H1 (cell line): Measurements from ENCODE around the gene RUNX1. TPM values are rescaled to one million over a fixed set of nuclear protein-coding genes. Genes with fewer than 3 reads are reported as not detected.

ENCODE experiments used
- CTCF ChIA-PET: fragments of 300-600 bp; sonication (Branson Sonifier 250); formaldehyde crosslinking; loops from one replicate; lab custom pipeline; 2021; ENCODE audit not compliant: partially characterized antibody; lab: Charles Lee
- POLR2A ChIA-PET: fragments of 300-600 bp; sonication (Branson Sonifier 250); formaldehyde crosslinking; loops from one replicate; lab custom pipeline; 2021; ENCODE audit warnings: inconsistent platforms; ENCODE audit not compliant: partially characterized antibody; lab: Charles Lee
- DNase-seq, 2 experiments: peaks; one replicate each; pipeline versions ENCODE4 v3.0.0 to v3.0.0-alpha.2; 2010 to 2022; ENCODE audit warnings: low spot score in 2 of 2, low read depth in 1 of 2, mixed read lengths in 1 of 2
- FAIRE-seq: peaks from 2 replicates; lab custom pipeline; 2011; peaks lifted over from hg19 to GRCh38; lab: Jason Lieb, UNC
- H2AFZ ChIP-seq: 2 replicates; pipeline ENCODE4 v1.8.1; 2012; ENCODE audit warnings: low read length, inconsistent platforms
- H2AK5ac ChIP-seq: 2 replicates; pipeline ENCODE4 v1.6.1; 2013; ENCODE audit warnings: low read depth, low read length
- H2BK120ac ChIP-seq: replicated peaks from 2 replicates; pipeline ENCODE3; 2013; ENCODE audit warnings: low read depth, low read length, inconsistent platforms
- H2BK12ac ChIP-seq: 2 replicates; pipeline ENCODE4 v1.6.1; 2013; ENCODE audit warnings: low read depth, low read length
- H2BK15ac ChIP-seq: 2 replicates; pipeline ENCODE4 v1.6.1; 2013; ENCODE audit warnings: low read length
- H2BK20ac ChIP-seq: 2 replicates; pipeline ENCODE4 v1.6.1; 2013; ENCODE audit warnings: low read length
- H2BK5ac ChIP-seq: 2 replicates; pipeline ENCODE4 v1.6.1; 2013; ENCODE audit warnings: low read depth, low read length
- H3K14ac ChIP-seq: 2 replicates; pipeline ENCODE4 v1.6.1; 2013; ENCODE audit warnings: inconsistent platforms; ENCODE audit not compliant: insufficient read length
- H3K18ac ChIP-seq: 2 replicates; pipeline ENCODE4 v1.6.1; 2013; ENCODE audit warnings: low read length; ENCODE audit errors: extremely low read depth
- H3K23ac ChIP-seq: 2 replicates; pipeline ENCODE4 v1.6.1; 2013; ENCODE audit warnings: inconsistent platforms; ENCODE audit not compliant: insufficient read length
- H3K23me2 ChIP-seq: 2 replicates; pipeline ENCODE4 v1.6.1; 2013; ENCODE audit warnings: low read depth, low read length
- H3K27ac ChIP-seq: 2 replicates; pipeline ENCODE4 v1.6.1; 2011; ENCODE audit warnings: low read depth, low read length, inconsistent platforms
- H3K27me3 ChIP-seq, 4 experiments: replicated peaks in 1 of 4; 1 replicate in 1 of 4; 2 replicates in 3 of 4; pipeline versions ENCODE4 v1.6.1 to v1.8.1; 2011 to 2013; ENCODE audit warnings: low read length in 3 of 4, mild to moderate bottlenecking in 3 of 4, inconsistent platforms in 2 of 4, mixed read lengths in 2 of 4, moderate library complexity in 1 of 4; ENCODE audit not compliant: control insufficient read depth in 3 of 4, insufficient read depth in 3 of 4; ENCODE audit errors: extremely low read depth in 1 of 4
- H3K36me3 ChIP-seq, 4 experiments: 2 replicates each; pipeline versions ENCODE4 v1.6.1 to v1.8.1; 2011 to 2013; ENCODE audit warnings: mild to moderate bottlenecking in 4 of 4, low read length in 3 of 4, moderate library complexity in 2 of 4, control low read depth in 1 of 4, inconsistent platforms in 1 of 4; ENCODE audit not compliant: insufficient read depth in 4 of 4, control insufficient read depth in 2 of 4
- H3K4ac ChIP-seq: replicated peaks from 2 replicates; pipeline ENCODE3; 2013; ENCODE audit warnings: low read length, low read depth, mixed read lengths, inconsistent platforms; ENCODE audit not compliant: insufficient read length
- H3K4me1 ChIP-seq, 4 experiments: replicated peaks in 1 of 4; 1 replicate in 1 of 4; 2 replicates in 3 of 4; pipeline versions ENCODE4 v1.6.1 to v1.8.1; 2011 to 2013; ENCODE audit warnings: low read length in 3 of 4, inconsistent platforms in 2 of 4, mixed read lengths in 1 of 4; ENCODE audit not compliant: insufficient read depth in 4 of 4, control insufficient read depth in 3 of 4
- H3K4me2 ChIP-seq, 2 experiments: 2 replicates each; pipeline versions ENCODE4 v1.6.1 to v1.8.1; 2011 to 2013; ENCODE audit warnings: low read depth in 2 of 2, low read length in 2 of 2, control low read depth in 1 of 2, inconsistent platforms in 1 of 2, mild to moderate bottlenecking in 1 of 2; ENCODE audit not compliant: insufficient read depth in 1 of 2
- H3K4me3 ChIP-seq, 4 experiments: fragments of 200-600, 300-600 bp in 1 of 4; sonication (generic), shearing (Covaris generic), sonication (Bioruptor Twin) in 1 of 4; 2 replicates each; pipeline versions ENCODE4 v1.5.1 to v1.8.1; 2011 to 2016; ENCODE audit warnings: low read length in 4 of 4, low read depth in 3 of 4, control low read depth in 2 of 4, inconsistent platforms in 2 of 4, mild to moderate bottlenecking in 2 of 4, mixed read lengths in 1 of 4, moderate library complexity in 1 of 4; ENCODE audit not compliant: insufficient read depth in 2 of 4; ENCODE audit errors: extremely low read depth in 1 of 4
- H3K56ac ChIP-seq: replicated peaks from 2 replicates; pipeline ENCODE3; 2013; ENCODE audit warnings: low read depth, mild to moderate bottlenecking, mixed read lengths, low read length, inconsistent platforms; ENCODE audit not compliant: insufficient read length
- H3K79me1 ChIP-seq: 2 replicates; pipeline ENCODE4 v1.6.1; 2013; ENCODE audit warnings: low read depth, low read length, control low read depth
- H3K79me2 ChIP-seq, 2 experiments: 2 replicates each; pipeline versions ENCODE4 v1.6.1 to v1.8.1; 2012 to 2013; ENCODE audit warnings: low read length in 2 of 2, mild to moderate bottlenecking in 2 of 2, inconsistent platforms in 1 of 2; ENCODE audit not compliant: insufficient read depth in 2 of 2, control insufficient read depth in 1 of 2
- H3K9ac ChIP-seq, 4 experiments: replicated peaks in 1 of 4; 1 replicate in 1 of 4; 2 replicates in 3 of 4; pipeline versions ENCODE4 v1.6.1 to v1.8.1; 2011 to 2013; ENCODE audit warnings: low read depth in 3 of 4, low read length in 3 of 4, control low read depth in 2 of 4, mild to moderate bottlenecking in 2 of 4, moderate library complexity in 2 of 4, inconsistent platforms in 1 of 4; ENCODE audit errors: extremely low read depth in 1 of 4
- H3K9me3 ChIP-seq, 2 experiments: 2 replicates each; pipeline versions ENCODE4 v1.6.1 to v1.8.1; 2012 to 2013; ENCODE audit warnings: mild to moderate bottlenecking in 2 of 2, moderate library complexity in 2 of 2, control low read depth in 1 of 2, inconsistent platforms in 1 of 2, low read depth in 1 of 2, low read length in 1 of 2, mixed read lengths in 1 of 2; ENCODE audit not compliant: insufficient read depth in 2 of 2
- H4K20me1 ChIP-seq, 2 experiments: replicated peaks in 1 of 2; 2 replicates each; pipeline versions ENCODE3 to v1.8.1; 2011 to 2013; ENCODE audit warnings: inconsistent platforms in 2 of 2, low read length in 2 of 2, mild to moderate bottlenecking in 1 of 2; ENCODE audit not compliant: insufficient read depth in 2 of 2, control insufficient read depth in 1 of 2
- H4K5ac ChIP-seq: 2 replicates; pipeline ENCODE4 v1.6.1; 2013; ENCODE audit warnings: low read length, low read depth, mixed read lengths, inconsistent platforms; ENCODE audit not compliant: insufficient read length
- H4K8ac ChIP-seq: 2 replicates; pipeline ENCODE4 v1.8.0; 2013; ENCODE audit warnings: mild to moderate bottlenecking, moderate library complexity, low read length, inconsistent platforms; ENCODE audit not compliant: insufficient read depth; ENCODE audit errors: extremely low read depth
- H4K91ac ChIP-seq: replicated peaks from 2 replicates; pipeline ENCODE3; 2013; ENCODE audit warnings: low read length, mixed read lengths, inconsistent platforms; ENCODE audit not compliant: insufficient read length
- BRCA1 ChIP-seq: IDR thresholded peaks from 2 replicates; pipeline ENCODE4 v1.6.1; 2012; ENCODE audit warnings: low read depth, low read length, improper control_type of control experiment
- CBX8 ChIP-seq: fragments of 300-800, 300-1000 bp; sonication (generic); IDR thresholded peaks from 2 replicates; pipeline ENCODE4 v1.7.1; 2016; ENCODE audit warnings: low read depth, low read length, borderline replicate concordance
- CREB1 ChIP-seq: IDR thresholded peaks from 2 replicates; pipeline ENCODE4 v1.6.1; 2012; ENCODE audit warnings: inconsistent platforms
- CTBP2 ChIP-seq: IDR thresholded peaks from 2 replicates; pipeline ENCODE4 v1.7.0; 2011; ENCODE audit warnings: borderline replicate concordance, mild to moderate bottlenecking, moderate library complexity, mixed read lengths, low read length; ENCODE audit not compliant: insufficient read depth, insufficient read length
- GTF2F1 ChIP-seq: IDR thresholded peaks from 2 replicates; pipeline ENCODE4 v1.6.1; 2012; ENCODE audit warnings: low read depth, low read length, improper control_type of control experiment, borderline replicate concordance
- JUND ChIP-seq: IDR thresholded peaks from 2 replicates; pipeline ENCODE4 v1.6.1; 2011; ENCODE audit warnings: mild to moderate bottlenecking, improper control_type of control experiment, low read length
- KDM1A ChIP-seq: fragments of 200-600, 300-600 bp; sonication (generic); IDR thresholded peaks from 2 replicates; pipeline ENCODE4 v1.7.1; 2016; ENCODE audit warnings: mild to moderate bottlenecking, low read length, borderline replicate concordance
- SP2 ChIP-seq: IDR thresholded peaks from 2 replicates; pipeline ENCODE4 v1.6.1; 2012; ENCODE audit warnings: mild to moderate bottlenecking, low read length, inconsistent platforms
- SP4 ChIP-seq: IDR thresholded peaks from 2 replicates; pipeline ENCODE4 v1.6.1; 2012; ENCODE audit warnings: low read length, inconsistent platforms
- SRF ChIP-seq: IDR thresholded peaks from 2 replicates; pipeline ENCODE4 v1.6.1; 2011; ENCODE audit warnings: mild to moderate bottlenecking, low read depth, low read length, moderate library complexity
- SUZ12 ChIP-seq: fragments of 200-600 bp; sonication (generic); IDR thresholded peaks from 2 replicates; pipeline ENCODE4 v1.6.1; 2012; ENCODE audit warnings: mild to moderate bottlenecking, inconsistent platforms, low read length, moderate library complexity, mixed read lengths
- TCF12 ChIP-seq: IDR thresholded peaks from 2 replicates; pipeline ENCODE4 v1.6.1; 2011; ENCODE audit warnings: low read depth, mild to moderate bottlenecking, low read length
- YY1 ChIP-seq: IDR thresholded peaks from 2 replicates; pipeline ENCODE4 v1.6.1; 2011; ENCODE audit warnings: low read depth, mild to moderate bottlenecking, low read length
- WGBS, 2 experiments: shearing (Covaris generic) in 1 of 2; methylation state at CpG; one replicate each; pipeline versions ENCODE4 v1.1.6 to v1.1.7; 2013 to 2015; ENCODE audit warnings: low lambda C conversion rate in 2 of 2, mixed read lengths in 2 of 2, inconsistent platforms in 1 of 2, low coverage in 1 of 2, missing lambda C conversion rate in 1 of 2; ENCODE audit not compliant: insufficient replicate concordance in 2 of 2, insufficient coverage in 1 of 2, insufficient read length in 1 of 2; ENCODE audit errors: extremely low coverage in 1 of 2, missing lambda C conversion rate in 1 of 2; 5-methylcytosine and 5-hydroxymethylcytosine counted together
- polyA plus RNA-seq, 7 experiments: library from polyadenylated mRNA; depleted of rRNA in 3 of 7; stranded (reverse) in 5 of 7; unstranded in 2 of 7; fragments of >200 nt in 5 of 7; fragments of 200-250 nt in 2 of 7; gene quantifications; 1 replicate in 5 of 7; 2 replicates in 1 of 7; 4 replicates in 1 of 7; pipeline versions ENCODE4 v1.2.1 to v1.2.3, GENCODE V29; 2011 to 2013; ENCODE audit warnings: missing spikeins in 2 of 7, mixed read lengths in 2 of 7
- total RNA-seq: library from RNA; stranded (reverse); fragmentation: NEBNext Ultra II Directional; extraction: Animal tissue kit (Norgen Biotek cat#: 25700); gene quantifications from 2 replicates; pipeline ENCODE4 v1.2.1, GENCODE V29; 2021

The RUNX1 gene
- total and polyA plus RNA-seq, 2 of the 8 experiments (the other 6 are each of a cell fraction or from before 2014, with no cell fraction given): 0.20 to 0.60 TPM

GRCh38 chr21:34826836-34827235, 222.3 kb downstream of the RUNX1 start:
- Histone ChIP-seq H4K5ac (no peak overlapping the region), H2BK12ac (no peak overlapping the region), H2BK120ac (no peak overlapping the region), H4K8ac (no peak overlapping the region), H3K23me2 (no peaks in the 10 kb centered on the region), H2AK5ac (no peak overlapping the region), H3K23ac (no peak overlapping the region), H3K4me1 (no peaks in the 10 kb centered on the region; a peak in 2 of 7 replicates), H3K9ac (no peak overlapping the region), H3K56ac (no peak overlapping the region), H2BK20ac (no peak overlapping the region), H3K4me2 (no peak overlapping the region), H2AFZ (no peak overlapping the region), H3K79me1 (no peaks in the 10 kb centered on the region), H3K27me3 (no peaks in the 10 kb centered on the region), H3K36me3 (no peaks in the 10 kb centered on the region), H4K20me1 (no peaks in the 10 kb centered on the region), H4K91ac (no peak overlapping the region), H3K9me3 (no peaks in the 10 kb centered on the region), H3K79me2 (no peaks in the 10 kb centered on the region), H2BK5ac (no peak overlapping the region), H2BK15ac (no peak overlapping the region), H3K4me3 (no peak overlapping the region), H3K18ac (no peak overlapping the region), H3K14ac (no peak overlapping the region), H3K4ac (no peak overlapping the region), H3K27ac (no peak overlapping the region)
- WGBS, 2 experiments: 93% methylated on average over 3 of the region's 3 CpGs; no CpG with 5 or more reads in 1 of the 2 experiments
- DNase-seq (no peak), FAIRE-seq (no peak)
- ChIA-PET POLR2A (no interaction called here), CTCF (interaction anchor here (1.3 kb wide), 1 partner anchor 31 kb away, joined by 5 read pairs; no protein-coding TSS in a partner anchor)
- TF ChIP-seq SP2 (no peak), JUND (no peak), GTF2F1 (no peak), KDM1A (no peak), CREB1 (no peak), YY1 (no peak), SUZ12 (no peak), CBX8 (no peak), SP4 (no peak), CTBP2 (no peak), TCF12 (no peak), BRCA1 (no peak), SRF (no peak)
